BJ (cell line): ENCODE data around the gene TMEM238L. TPM values are rescaled to one million over a fixed set of nuclear protein-coding genes. Genes with fewer than 3 reads are reported as not detected.

Source experiments
- CTCF ChIA-PET: fragments of 350-600 bp; formaldehyde crosslinking; extraction: SDS; loops from one replicate; lab custom pipeline; 2021; ENCODE audit warnings: antibody characterized with exemption, inconsistent platforms; lab: Yijun Ruan, JAX
- POLR2A ChIA-PET: fragments of 300-600 bp; sonication (Branson Sonifier 250); formaldehyde crosslinking; extraction: SDS; loops from one replicate; lab custom pipeline; 2021; ENCODE audit warnings: antibody characterized with exemption; lab: Charles Lee
- DNase-seq: peaks from one replicate; pipeline ENCODE4 v3.0.0-alpha.2; 2011; ENCODE audit warnings: low read depth
- H3K27me3 ChIP-seq: 2 replicates; pipeline ENCODE4 v1.6.0; 2011; ENCODE audit warnings: low read length; ENCODE audit not compliant: control insufficient read depth, insufficient read depth
- H3K36me3 ChIP-seq: 2 replicates; pipeline ENCODE4 v1.5.1; 2011; ENCODE audit warnings: low read length; ENCODE audit not compliant: control insufficient read depth, insufficient read depth
- H3K4me3 ChIP-seq: 2 replicates; pipeline ENCODE4 v1.5.1; 2011; ENCODE audit warnings: low read depth, mild to moderate bottlenecking, control low read depth, low read length
- CTCF ChIP-seq: IDR thresholded peaks from 2 replicates; pipeline ENCODE4 v1.5.1; 2011; ENCODE audit warnings: low read depth, mild to moderate bottlenecking, control low read depth, inconsistent platforms, low read length, moderate library complexity; ENCODE audit not compliant: insufficient read depth
- polyA plus RNA-seq: library from polyadenylated mRNA; depleted of rRNA; stranded (reverse); fragments of >200 nt; gene quantifications from 2 replicates; pipeline ENCODE4 v1.2.3, GENCODE V29; 2011

The TMEM238L gene
- polyA plus RNA-seq, 1 experiment: not detected

- ChIA-PET CTCF (no interaction called here), POLR2A (no interaction called here)
- no peak overlapping the region for H3K4me3 ChIP-seq
- no peaks in the 10 kb centered on the region for H3K36me3 ChIP-seq
- H3K27me3 ChIP-seq: no peaks in the 10 kb centered on the region
- no peak for DNase-seq
- no peak for TF ChIP-seq CTCF
These were observed 2.8 kb upstream of the TMEM238L start for GRCh38 chr17:10806545-10807262.

GRCh38 chr17:10805911-10806310 lies 2.0 kb upstream of the TMEM238L start:
- Histone ChIP-seq H3K36me3 (no peaks in the 10 kb centered on the region), H3K27me3 (no peaks in the 10 kb centered on the region), H3K4me3 (no peak overlapping the region)
- POLR2A ChIA-PET: no interaction called here
- no peak for TF ChIP-seq CTCF
- CTCF ChIA-PET: no interaction called here
- no peak for DNase-seq

- ChIA-PET POLR2A (no interaction called here), CTCF (no interaction called here)
- Histone ChIP-seq H3K27me3 (no peaks in the 10 kb centered on the region), H3K4me3 (no peak overlapping the region), H3K36me3 (no peaks in the 10 kb centered on the region)
- DNase-seq: no peak
- TF ChIP-seq CTCF: no peak
These were observed 647 bp upstream of the TMEM238L start for GRCh38 chr17:10804546-10804945.

- H3K36me3 ChIP-seq: no peaks in the 10 kb centered on the region
- TF ChIP-seq CTCF: no peak
- no peak for DNase-seq
- H3K27me3 ChIP-seq: no peaks in the 10 kb centered on the region
- ChIA-PET CTCF (no interaction called here), POLR2A (no interaction called here)
- no peak overlapping the region for H3K4me3 ChIP-seq
These were observed 549 bp downstream of the TMEM238L start for GRCh38 chr17:10803350-10803749.

GRCh38 chr17:10802496-10803284 lies 1.2 kb downstream of the TMEM238L start:
- ChIA-PET CTCF (no interaction called here), POLR2A (no interaction called here)
- DNase-seq: no peak
- no peaks in the 10 kb centered on the region for H3K27me3 ChIP-seq
- TF ChIP-seq CTCF: no peak
- no peak overlapping the region for H3K4me3 ChIP-seq
- no peaks in the 10 kb centered on the region for H3K36me3 ChIP-seq
